GM19455 (cell line): ENCODE measurements around the gene DNLZ.

ENCODE experiments used
- ATAC-seq: cut with Tn5 transposase; IDR thresholded peaks from one replicate; pipeline ENCODE4 v1.9.1; 2021; ENCODE audit not compliant: unreplicated experiment

The DNLZ gene

DNA sequence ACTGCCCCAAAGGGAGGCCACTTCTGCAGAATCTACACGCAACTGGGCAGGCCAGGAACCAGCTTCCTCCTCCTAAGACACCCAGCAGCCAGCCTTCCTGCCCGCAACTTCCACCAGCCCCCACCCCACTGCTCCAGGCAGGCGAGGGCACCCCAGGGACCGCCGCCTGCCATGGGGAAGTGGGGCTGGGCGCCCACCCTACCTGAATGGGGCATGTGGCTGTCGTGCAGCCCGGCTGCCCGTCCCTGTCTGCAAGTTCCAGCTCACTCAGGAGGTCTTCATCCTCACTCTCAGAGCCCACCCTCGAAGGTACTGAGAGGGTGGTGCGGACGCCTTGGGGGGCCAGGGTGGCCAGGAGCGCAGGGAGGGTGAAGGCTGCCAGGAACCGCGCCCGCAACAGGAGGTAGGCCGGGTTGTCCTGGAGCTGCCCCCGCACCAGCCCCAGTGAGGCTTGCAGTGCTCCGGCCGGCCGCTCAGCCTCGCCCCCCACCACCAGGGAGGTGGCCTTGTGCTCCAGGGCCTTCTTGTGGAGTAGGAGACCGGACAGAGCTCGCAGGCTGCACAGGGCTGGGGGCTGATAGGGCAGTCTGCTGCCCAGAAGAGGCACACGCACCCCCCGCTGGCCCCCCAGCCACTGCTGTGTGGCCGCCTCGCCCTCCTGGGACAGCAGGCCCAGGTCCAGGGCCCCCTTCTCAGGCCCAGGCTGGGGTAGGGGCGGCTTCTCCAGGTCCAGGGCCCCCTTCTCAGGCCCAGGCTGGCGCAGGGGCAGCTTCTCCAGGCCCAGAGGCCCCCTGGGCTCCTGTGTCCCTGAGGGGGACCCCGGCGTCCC lies 14.0 kb upstream of the DNLZ start:
- ATAC-seq = no peak

DNA sequence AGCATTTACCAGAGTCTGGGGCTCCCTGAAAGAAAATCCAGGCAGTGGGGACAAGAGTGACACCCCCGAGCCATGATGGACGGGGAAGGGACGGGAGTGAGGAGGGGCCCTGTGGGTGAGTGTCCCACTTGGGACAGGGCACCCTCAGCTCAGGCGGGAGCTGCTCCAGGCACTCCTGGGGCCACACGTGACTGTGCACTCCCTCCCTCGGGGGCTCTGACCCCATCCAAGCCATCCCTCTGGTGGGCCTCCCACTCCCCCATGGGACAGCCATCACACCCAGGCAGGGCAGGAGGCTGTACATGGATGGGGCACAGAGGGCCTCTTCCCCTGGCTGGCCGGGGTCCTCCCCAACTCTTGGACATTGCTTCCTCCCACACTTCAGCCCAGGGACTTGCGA lies 12.9 kb upstream of the DNLZ start:
- ATAC-seq = no peak

DNA sequence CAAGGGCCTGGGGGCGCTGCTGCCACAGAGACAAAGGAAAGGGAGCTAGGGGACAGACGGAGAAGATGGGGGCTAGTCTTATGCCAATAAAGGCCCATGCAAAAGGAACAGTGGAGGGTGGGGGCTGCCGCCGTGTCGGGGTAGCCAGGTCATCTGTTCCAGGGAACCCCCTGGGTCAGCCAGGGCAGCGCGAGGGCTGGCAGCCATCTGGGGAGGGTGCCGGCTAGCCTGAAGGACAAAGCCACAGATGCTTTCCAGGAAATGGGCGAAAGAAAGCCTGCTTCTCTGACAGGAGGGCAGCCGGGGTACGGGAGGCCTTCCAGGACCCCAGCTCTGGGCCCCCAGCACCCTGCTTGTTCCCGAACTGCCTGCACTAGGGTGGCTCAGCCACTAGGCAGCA lies 11.6 kb upstream of the DNLZ start:
- ATAC-seq = no peak

DNA sequence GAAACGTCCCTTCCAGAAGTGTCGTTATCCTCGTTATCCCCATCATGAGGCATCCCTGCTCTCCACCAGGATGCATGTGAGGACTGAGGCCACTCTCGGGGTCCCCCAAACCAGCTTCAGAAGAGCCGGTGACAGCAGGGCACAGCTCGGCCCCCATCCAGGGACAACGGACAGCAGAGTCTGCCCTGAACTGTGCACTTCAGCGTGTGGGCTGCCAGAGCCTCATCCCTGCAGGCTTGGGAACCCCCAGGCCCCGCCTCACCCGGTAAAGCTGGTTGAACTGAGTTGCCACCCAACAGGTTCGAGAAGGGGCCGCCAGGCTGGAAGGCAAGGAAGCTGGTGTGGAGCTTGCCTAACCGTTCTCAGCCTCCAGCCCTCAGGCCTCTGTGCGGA lies 10.6 kb upstream of the DNLZ start:
- no peak for ATAC-seq

DNA sequence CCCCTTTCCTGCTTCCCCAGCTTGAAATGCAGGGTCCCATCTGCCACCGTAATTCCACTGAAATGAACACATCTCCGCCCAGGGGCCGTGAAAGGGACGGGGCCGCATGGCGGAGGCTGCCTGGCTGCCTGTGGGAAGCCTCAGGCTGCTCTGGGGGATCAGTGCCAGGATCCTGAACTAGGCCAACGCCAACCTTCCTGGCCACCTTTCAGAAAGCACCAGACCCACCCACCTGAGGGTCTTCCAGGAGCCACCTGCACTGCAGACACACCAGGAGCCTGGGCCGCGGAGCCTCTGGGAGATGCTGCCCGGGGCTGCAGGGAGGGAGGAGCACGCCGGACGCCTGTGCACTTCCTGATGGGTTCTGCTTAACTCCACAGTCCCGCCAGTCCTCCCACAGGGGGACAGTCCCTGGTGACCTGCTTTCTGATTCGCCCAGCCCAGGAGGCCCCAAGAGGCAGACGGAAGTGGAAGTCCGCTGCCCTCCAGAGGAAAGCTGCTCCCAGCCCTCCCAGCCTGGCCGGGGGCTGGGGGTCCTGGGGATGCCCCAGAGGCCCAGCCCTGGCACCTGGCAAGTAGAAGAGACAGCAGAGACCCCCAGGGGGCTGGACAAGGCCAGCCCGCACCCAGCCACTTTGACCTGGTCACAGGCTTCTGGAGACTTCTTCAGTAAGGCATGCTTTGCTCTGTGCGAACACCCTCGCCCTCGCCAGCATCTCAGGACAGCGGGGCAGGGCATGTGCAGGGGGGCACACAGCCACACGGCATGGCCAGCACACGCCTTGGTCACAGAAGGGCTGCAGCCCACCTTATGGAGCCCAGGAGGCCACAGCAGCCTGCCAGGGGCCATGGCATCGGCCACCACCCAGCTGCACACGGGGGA lies 10.0 kb upstream of the DNLZ start, which contains the start of gene CARD9:
Gene CARD9 (minus strand): TSS at position 370 of the 883 bp plus-strand sequence. CDS start 1,591 bp downstream, outside the sequence.
- ATAC-seq = no peak

DNA sequence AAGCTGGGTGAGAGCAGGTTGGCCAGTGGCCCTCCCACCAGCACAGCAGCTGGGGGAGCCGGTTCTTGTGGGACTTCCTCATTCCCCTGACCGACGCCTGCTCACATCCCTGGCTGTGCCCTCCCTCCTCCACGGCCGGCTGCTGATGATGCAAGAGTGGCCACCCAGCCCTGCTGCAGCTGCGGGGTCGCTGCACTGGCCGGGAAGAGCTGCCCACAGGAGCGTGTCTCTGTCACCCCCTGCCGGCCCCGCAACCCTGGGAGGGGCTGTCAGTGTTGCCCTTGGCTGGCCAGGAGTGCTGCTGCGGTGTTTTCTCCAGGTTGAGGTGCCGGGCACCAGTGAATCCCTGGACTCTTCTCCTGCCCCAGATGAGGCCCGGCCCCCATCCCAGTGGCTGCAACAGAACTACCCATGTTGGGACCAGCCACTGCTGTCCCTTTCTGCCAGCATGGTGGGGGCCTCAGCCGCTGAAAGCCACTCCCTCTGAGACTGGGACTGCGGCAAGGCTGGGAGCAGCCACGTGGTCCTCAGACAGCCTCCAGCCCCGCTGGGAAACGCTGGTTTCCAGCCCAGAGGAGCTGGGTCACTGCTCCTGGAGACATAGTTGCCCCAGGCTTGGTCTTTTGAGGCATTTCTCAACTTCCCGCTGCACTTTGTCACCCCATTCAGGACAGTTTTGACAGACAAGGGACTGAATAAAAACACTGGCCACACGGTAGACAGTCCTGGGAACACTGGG lies 9.2 kb upstream of the DNLZ start:
- no peak for ATAC-seq

DNA sequence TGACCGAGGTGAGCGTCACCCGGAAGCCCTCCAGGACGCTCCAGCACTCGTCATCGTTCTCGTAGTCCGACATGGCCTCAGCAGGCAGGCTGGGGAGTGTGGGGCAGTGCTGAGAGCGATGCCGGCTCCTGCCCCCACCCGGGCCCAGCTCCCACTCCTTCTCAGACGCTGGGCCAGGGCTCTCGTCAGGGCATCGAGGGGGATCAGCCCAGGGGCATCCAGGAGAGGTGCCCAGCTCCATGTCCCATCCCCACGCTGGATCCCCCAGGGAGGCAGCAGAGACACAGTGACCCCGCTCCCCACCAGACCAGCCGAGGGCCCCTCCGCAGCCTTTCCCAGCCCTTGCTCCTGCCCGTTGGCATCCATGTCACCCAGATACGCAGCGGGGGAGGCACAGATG lies 8.5 kb upstream of the DNLZ start:
- no peak for ATAC-seq

DNA sequence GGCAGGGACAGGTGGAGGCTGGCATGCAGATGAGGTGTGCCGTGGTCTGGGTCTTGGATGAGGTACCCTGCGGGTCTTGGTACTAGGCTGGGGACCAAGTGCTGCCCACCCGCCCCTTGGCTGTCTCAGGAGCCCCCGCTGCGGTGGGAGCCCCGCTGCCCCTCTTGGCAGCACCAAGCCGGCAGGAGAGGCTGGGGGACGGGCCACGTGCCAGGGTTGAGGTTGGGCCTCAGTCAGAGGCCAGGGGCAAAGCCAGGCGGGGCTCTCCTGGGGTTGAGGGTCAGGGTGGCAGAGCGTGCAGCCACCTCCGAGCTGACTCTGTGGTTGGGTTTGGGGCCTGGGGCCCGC lies 8.0 kb upstream of the DNLZ start:
- no peak for ATAC-seq

DNA sequence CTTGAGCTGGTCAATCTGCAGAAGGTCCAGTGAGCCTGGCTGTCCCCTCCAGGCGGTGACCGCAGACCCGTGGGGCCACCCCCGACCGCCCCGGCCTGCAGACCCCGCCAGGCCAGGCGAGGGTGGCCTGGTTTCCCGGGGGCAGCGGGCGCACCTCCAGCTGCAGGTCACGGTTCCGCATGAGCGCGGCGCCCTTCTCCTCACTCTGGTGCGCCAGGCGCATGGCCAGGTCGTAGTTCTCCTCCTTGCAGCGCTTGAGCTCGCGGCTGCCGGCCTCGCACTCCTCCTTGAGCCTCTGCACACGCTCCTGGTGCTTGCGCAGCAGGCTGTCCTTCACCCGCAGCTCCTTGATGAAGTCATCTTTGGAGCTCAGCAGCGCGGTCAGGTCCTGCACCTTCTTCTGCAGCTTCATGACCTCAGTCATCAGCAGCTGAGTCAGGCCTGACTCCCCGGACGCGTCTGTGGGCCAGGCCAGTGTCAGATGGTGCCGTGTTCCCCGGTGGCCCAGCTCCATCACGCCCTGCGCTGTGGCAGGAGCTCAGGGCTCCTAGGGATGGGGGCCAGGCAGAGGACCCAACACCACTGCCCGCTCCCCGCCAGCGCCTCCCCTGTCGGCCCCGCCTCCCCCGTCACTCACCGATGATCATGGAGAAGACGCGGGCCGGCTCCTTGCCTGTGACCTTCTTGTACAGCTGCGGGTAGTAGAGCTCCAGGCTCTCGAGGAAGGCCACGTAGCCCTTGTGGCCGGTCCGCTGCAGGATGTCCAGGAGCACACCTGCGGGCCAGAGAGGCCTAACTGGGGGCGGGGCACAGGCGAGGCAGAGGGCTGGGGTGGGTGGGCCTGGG lies 7.4 kb upstream of the DNLZ start:
- no peak for ATAC-seq

DNA sequence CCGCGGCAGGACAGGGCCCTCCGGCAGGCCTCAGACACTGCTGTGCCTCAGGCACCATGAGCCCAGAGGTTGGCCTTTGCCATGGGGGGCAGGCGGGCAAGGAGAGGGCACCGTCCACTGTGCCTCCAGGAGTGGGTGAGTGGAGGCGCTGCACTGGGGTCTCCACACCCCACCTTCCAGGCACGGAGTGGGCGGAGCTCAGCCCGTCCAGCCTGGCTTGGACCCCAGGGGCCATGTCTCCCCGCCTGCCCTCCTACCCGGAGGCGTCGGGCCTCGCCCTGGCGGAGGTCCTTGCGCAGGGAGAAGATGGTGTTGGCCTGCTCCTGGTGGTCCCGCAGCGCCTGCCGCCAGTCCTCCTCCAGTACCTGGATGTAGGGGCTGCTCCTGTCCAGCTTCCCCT lies 6.5 kb upstream of the DNLZ start:
- ATAC-seq = no peak

DNA sequence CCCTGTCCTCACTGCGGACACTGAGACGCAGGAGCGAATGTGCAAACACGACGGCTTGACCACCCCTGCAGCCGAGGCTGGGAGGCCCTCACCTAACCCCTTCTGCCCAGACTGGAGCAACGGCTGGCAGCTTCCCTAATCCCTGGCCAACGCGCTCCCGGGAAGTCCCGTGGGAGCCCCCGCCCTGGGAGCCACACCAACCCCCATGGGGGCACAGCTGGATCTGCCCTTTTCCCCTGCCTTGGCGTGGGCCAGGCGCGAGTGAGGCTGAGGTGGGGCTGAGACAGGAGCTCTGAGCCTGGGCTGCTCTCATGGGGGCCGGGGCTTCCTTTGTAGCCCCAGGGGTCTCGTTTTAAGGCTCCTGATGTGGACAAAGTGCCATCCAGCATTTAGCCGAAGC lies 4.6 kb upstream of the DNLZ start:
- no peak for ATAC-seq

DNA sequence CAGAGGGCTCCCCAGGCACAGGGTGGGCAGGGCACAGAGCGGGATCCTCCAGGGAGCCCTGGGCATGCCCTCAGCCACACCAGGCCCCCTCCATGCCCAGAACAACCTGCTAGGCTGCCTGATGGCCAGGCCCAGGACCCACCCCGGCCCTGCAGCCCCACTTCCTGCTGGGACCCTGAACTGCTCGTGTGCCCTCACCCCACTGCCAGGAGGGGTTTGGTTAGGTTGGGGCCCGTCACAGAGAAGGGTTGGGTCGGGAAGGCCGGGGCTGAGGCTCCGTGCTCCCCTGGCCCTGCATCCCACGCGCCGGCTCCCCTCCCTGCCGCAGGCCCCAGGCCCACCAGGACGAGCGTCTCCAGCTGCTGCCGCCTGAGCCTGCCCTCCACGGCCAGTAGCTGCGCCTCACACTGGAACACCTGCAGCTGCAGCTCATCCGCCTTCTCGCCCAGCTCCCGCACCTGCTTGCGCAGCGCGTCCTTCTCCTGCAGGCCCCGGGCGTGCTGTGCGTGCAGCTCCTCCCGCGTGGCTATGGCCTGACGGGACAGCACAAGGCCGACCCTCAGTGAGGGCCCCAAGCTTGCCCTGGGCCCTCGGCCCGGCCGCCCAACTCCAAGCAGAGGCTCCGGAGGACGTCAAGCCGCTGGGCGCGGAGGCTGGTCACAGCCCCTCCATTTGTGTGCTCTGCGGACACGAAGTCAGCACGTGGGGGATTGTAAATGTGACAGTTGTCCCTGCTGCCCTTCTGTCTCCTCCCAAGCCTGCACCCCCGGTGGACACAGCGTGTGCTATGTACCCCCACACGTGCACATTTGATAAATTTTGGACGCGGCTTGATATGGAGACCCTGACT lies 4.0 kb upstream of the DNLZ start:
- no peak for ATAC-seq

DNA sequence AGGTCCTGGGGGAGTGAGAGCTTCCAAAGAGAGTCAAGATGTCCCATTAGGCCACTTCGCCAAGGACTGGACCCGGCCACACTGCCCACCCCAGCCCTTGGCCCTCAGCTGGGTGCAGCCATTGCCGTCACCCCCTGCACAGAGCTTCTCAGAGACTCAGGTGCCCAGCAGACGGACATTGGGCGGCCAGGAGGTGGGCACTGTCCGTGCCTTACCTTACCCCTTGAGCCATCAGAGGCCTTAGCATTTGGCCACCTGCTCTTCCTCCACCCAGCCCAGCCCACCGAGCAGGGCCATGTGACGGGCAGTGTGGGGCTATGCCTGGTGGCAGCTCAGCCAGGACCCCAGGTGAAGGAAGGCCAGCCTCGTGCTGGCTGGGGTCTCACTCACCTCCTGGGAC lies 3.3 kb upstream of the DNLZ start:
- ATAC-seq = no peak

DNA sequence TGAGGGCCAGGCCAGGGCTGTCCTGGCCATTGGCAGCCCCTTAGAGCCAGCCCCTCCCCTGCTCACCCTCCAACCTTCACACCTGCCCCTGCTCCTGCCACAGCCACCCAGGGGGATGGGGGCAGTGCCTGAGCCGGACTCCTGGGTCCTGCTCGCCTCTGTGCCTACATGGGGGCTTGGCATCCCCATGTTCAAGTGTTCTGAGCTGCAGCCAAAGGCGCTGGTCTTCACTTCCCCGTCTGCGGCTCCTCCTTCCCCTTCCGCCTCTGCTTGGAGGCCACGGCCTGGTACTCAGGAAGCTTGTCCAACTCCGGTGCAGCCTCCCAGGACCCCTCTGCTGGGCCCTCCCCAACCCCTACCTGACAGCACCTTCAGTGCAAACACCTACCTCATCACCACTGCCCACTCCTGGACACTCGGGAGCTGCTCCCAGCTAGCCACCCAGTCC lies 2.3 kb upstream of the DNLZ start:
- ATAC-seq = no peak

DNA sequence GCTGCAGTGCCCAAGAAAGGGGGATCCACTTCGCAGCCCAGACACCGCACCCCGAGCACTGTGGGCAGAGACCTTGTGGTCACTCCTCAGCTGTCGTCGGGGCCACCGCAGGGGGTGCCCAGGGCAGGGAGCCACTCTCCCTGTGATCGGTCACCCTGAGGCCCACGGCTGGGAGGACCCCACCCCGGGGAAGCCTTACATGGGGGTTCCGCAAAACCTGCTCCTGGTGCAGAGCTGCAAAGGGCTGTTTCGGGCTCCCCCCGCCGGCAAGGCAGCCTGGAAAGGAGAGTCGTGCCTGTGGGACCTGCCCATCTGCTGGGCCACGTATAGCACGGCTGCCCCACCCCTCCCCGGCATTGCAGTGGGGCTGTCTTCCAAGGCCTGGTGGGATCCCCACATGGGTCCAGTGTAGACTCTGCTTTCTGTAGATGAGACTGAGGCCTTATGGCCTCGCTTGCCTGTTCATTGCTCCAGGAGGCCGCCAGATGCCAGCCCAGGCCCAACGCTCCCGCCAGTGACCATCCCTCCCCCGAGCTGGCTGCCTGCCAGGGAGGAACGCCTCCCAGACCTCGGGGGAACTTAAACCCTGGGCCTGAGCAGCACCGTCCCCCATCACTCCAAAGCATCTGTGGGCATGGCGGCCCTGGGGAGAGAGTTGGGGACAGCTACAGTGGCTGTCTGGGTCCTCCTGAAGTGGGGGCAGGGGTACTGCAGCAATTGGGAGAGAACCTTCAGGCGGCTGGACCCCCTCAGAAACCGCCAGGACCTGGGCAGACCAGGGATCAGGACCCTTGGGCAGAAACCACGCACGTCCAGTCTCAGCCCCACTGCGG lies 1.6 kb upstream of the DNLZ start:
- no peak for ATAC-seq

DNA sequence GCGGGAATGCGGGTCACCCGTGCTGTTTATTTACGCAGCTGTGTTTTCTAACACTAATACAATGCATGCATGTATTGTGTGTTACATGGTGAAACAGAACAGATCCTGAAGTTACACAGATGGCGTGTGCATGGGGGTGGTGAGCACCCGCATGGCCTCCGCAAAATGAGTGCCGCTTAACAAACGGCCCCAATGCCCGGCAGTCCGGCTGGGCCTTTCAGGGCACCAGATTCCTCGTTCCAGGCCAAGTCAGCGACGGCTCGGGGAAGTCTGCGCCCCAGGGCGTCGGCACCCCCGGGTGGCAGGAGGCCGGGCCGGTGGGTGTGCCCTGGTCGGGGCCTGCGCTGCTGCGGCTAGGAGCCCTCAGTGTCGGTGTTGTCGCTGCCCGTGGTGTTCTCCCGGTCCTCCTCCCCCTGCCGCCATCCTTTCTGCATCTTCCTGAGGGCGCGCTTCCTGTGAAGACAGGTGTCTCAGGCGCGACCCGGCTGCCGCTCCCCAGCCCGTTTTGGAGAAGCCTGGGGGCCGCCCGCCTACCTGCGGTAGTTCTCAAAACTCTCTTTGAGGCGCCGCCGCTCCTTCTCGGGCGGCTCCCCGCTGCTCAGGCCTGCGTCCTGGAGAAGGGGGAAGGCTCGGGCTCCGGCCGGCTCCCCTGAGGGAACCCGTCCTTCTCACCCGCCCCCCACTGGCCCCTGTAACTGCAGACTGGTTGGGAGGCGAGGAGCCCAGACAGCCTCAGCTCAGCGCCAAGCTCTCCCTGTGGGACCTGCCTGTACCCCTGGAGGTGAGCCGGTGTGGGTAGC lies 605 bp upstream of the DNLZ start:
- ATAC-seq = no peak

DNA sequence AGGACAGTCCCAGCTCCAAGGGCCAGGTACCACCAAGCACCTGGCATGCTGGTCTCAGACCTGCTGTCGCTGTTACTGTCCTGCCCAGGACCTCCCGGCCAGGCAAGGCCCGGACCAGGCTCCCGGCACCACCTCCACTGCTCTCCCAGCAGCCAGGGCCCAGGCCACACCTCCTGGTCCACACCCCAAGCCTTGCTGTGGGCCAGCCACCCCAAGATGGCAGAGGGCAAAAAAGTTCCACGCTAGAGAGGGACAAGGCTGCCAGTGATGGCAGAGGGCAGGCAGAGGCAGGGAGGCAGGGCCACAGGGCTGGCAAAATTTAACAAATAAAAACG lies 1.1 kb downstream of the DNLZ start:
- no peak for ATAC-seq
